GM21717 (cell line): ENCODE data around the gene SLC6A12.

Source experiments
- ATAC-seq: cut with Tn5 transposase; IDR thresholded peaks from one replicate; pipeline ENCODE4 v1.9.1; 2021; ENCODE audit warnings: mild to moderate bottlenecking, moderate library complexity; ENCODE audit not compliant: unreplicated experiment

The SLC6A12 gene

DNA sequence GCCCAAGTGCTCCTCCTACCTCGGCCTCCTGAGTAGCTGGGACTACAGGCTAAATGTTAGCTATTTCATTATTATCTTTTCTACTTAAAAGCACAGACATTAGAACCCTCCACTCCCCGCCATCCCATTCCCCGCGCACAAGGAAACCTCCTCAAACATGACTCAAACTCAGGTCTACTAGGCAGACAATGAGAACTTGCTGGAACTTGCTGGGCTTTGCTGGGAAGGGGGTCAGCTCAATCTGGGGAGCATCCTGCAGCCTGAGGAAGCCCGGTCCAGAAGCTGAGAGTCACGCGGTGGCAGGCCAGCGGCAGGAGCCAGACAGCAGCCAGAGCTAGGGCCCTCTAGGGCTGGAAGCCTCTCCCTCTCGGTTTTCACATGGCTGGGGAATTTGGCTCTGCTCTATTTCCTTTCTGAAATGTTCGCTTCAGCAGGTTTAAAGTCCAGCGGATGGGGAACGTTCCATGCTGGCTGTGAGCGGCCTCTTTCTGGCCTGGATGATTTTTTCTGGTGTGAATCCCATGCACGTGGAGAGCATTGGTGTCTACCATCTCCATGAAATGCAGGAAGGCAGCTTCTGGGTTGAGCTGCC is 68.5 kb downstream of the SLC6A12 start:
- ATAC-seq, result no peak

GRCh38 chr12:144650-145284 is 69.2 kb downstream of the SLC6A12 start:
- no peak for ATAC-seq

DNA sequence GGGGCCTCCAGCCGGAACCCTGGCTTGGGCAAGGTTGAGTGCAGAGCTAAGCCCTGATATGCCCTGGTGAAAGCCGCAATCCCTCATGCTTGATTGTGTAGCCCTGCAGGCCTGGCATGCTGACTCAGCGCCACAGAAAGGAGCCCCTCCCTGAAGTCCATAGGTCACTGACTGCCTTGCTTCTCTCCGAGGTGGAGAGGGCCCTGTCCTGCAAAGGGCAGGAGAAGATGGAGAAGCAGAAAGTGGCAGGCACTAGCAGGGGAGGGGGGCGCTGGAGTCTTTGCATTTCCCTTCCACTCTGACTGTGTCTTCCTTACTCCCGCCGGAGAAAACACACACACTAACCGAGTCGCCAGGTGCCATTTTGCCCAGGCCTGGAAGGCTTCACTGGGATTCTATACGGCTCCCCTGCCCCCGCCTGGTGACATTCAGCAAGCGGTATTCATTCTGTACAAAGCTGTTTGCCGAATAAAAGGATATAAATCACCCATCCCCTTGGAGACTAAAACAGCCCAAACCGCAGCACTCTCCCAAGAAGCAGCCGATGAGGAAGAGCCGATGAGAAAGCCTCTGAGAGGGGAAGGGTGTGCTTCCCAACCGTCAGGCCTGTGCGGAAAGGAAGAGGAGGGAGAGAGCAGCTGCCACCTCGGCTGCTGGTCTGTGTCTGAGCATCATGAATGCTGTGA is 69.8 kb downstream of the SLC6A12 start:
- no peak for ATAC-seq

- no peak for ATAC-seq
Measured at GRCh38 chr12:140162-140561, 73.8 kb downstream of the SLC6A12 start.
